Medulla oblongata (tissue), 1 donor: Measurements from ENCODE around the gene CLIC5.
A peak's percentile ranks its signal among the peaks of the same experiment; 100 is the strongest.

Source experiments
- DNase-seq: peaks from one replicate; pipeline ENCODE4 v3.0.0-alpha.2; 2015; ENCODE audit errors: extremely low spot score

Gene CLIC5

GRCh38 chr6:46035242-46035641 lies 19.6 kb upstream of the CLIC5 start:
- DNase-seq = no peak

DNA sequence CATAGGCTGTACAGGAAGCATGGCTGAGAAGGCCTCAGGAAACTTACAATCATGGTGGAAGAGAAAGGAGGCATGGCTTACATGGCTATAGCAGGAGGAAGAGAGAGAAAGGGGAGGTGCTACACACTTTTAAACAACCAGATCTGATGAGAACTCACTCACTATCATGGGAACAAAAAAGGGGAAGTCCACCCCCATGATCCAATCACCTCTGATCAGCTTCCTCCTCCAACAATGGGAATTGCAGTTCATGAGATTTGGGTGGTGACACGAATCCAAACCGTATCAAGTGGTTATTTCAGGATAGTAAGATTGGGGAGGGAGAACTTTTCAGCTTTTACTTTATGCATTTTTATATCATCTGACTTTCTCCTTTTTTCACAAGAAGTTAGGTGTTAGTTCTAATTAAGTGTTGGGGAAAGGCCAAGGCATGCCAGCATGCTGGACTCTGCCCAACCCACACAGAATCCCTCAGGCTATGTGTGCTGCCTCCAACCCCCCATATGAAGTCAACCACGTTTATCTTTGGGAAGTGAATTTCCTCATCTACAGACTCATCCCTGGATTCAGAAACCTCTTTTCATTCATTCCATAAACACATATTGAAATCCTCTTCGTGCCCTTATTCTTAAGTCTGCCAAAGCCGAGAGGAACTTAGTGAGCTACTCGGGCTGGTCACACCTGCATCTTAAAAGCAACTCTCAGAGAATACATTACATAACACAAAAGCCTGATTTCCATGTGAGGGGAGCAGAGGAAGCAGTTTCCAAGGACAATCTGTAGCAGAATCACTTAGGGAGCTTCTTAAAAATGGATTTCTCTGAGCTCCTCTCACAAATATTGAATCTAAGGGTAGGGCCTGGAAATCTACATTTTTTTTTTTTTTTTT lies 16.7 kb upstream of the CLIC5 start:
- no peak for DNase-seq

DNA sequence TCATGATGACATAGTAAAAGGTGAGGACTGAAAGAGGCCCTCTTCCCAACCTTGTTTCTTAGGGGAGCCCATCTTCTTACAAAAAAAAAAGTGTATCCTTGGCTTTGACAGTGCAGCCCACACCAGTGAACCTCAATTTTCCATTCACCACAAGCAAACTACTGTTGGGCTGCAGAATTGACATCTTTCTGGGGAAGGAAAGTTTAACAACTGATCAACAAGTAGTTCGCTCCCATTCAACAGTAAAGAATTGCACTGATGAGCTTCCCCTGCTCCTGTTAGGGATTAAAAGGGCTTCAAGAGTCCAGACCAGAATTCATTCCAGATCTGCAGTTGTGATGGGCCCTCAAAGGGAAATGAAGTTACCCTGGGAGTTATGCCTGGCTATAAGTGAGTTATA lies 13.9 kb upstream of the CLIC5 start:
- DNase-seq = no peak

- DNase-seq = no peak
Measured at GRCh38 chr6:46026307-46026706, 10.6 kb upstream of the CLIC5 start.

DNA sequence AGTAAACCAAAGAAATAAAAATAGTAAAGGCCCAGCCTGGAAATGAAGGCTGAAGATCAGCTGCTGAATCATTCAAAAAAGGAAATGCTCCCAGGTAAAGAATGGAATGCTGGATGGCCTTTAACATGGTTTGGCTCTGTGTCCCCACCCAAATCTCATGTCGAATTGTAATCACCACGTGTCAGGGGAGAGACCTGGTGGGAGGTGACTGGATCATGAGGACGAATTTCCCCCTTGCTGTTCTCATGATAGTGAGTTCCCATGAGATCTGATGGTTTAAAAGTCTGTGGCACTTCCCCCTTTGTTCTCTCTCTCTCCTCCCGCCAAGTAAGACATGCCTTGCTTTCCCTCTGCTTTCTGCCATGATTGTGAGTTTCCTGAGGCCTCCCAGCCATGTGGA lies 9.9 kb upstream of the CLIC5 start:
- no peak for DNase-seq

GRCh38 chr6:46024124-46024769 lies 8.6 kb upstream of the CLIC5 start:
- no peak for DNase-seq

DNA sequence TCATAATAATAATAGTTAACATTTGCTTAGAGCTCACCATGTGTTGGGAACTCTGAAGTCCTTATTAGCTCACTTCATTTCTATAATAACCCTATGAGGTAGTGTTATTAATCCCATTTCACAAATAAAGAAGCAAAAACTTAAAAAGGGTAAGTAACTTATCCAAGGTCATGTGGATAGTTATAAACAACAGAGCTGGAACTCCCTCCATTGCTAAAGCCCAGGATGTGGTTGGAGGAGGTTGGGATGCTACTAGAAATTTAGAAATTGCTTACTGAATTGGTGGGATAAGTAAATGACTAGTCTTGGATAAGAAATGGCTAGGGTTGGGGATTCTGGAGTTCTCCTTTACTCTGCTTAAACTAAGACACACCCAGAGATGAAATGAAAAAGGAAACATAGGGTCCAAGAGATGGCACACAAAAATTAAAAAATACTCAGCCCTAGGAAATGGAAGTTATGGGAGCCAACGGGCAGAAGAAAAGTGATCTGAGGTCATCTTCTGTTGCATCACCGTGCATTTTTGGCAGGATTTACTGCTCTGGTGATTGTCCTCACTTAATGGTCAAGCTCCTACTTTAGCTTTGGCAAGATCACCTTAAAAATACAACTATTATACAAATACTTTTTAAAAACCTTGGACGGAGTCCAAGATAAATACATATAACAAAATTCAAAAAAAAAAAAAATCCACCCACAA lies 7.7 kb upstream of the CLIC5 start:
- DNase-seq = no peak

- no peak for DNase-seq
Measured at GRCh38 chr6:46022106-46022948, 6.7 kb upstream of the CLIC5 start.

GRCh38 chr6:46017726-46018125 lies 2.1 kb upstream of the CLIC5 start:
- no peak for DNase-seq

DNA sequence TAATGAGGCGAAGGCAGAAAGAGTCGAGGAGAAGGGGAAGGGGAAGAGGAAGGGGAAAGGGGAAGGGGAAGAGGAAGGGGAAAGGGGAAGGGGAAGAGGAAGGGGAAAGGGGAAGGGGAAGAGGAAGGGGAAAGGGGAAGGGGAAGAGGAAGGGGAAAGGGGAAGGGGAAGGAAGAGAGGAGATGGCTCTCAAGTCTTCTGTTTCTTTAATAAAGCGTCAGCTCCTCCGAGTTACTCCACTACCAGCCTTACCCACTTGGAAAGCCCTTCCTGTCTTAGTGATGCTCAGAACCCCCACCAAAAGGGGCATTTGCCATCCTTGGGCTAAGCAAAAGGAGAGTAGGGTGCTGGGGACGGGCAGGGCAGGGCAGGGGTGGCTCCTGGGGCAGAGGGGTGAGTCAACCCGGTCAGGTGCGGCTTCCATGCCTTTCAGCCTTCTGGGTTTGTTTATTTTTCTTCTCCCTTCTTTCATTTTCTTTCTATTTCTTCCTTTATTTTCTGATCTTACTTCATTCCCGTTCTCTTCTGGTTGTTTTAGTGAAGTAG lies 476 bp upstream of the CLIC5 start:
- DNase-seq = no peak

GRCh38 chr6:46014511-46015118 lies 1.0 kb downstream of the CLIC5 start:
- DNase-seq = peak; percentile 11

DNA sequence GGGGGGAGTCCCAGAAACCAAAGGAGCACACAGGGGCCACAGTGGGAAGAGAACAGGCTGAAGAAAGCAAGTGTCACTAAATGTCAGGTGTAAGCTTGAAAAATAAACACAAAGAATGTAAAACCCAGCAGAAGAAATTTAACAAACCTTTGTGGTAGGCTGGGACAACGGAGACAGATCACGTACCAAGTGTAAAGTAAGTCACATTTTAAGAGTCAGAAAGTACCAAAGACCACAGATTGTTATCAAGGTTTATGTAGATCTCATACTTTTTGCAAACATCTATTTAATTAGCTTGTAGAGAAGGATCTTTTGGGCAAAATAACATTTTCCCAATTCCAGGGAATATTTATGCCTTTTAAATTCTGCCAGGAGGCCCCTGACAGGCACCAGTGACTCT lies 1.6 kb downstream of the CLIC5 start:
- DNase-seq = no peak

DNA sequence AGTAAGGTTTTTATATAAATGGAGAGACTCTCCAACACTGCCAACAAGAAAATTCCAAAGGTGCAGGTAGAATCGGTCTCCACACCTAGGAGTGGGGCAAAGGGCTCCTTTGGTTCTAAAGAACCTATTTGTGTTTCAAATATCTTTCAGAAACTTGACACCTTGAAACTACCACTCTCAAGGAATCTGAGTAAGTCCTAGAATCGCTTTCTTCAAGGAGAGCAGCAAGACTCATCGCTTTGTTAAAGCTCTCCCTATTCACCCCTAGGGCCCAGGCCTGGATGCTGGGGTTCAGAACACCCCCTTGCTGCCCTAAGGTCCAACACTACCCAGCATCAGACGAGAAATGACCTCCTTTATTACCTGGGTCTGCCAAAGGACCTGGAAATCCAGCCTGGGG lies 2.0 kb downstream of the CLIC5 start:
- DNase-seq = no peak

DNA sequence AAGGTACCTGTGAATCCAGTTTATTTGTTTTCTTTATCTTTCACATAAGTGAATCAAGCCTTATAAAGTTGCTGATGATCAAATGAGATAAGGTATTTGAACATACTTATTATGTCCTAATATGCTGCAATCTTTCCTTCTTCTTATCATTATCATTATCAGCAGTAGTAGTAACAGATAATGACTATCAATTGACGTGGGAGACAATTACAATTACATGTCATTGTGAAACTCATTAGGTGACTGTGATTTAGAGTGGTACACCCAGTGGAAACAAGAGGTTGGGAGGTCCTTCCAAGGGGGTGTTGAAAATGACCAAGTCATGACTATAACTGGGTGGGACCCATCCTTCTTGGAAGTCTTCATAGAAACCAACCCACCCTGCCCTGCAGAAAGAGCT lies 2.8 kb downstream of the CLIC5 start:
- no peak for DNase-seq

DNA sequence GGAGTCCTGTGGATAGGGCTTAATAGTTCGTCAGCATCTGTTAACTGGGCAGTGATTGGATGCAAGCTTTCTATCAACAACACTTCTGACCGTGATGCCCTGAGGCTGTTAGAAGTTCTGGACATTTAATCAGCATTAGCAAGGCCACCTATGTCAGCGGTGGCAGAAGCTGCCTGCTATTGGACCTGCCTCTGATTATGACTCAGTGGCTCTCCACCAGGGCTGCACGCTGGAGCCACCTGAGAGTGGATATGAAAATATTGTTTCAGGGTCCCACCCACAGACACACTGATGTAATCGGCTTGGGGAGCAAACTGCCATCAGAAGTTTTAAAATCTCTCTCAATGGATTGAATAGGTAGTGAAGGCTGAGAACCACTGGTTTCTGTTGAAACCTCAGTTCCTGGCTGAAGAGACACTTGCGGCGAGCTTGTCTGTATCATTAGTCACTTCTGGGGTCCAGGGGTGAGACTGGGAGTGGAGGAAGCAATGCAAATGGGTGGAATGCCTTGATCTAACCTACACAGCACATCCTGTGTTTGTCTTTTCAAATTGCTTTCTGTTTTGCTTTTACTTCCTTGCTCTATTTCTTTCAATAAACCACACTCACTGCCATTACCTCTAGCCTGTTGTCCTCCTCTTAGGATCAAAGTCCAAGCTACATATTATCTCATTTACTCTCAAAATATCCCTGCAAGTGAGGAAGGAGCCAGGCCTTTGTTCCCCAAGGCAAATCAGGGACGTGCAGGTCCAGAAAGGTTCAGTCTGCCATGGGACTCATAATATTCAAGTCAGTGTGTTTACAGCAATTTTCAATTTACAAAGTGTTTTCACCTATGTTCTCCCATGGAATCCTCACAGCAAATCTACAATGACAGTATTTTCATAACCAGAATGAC lies 4.2 kb downstream of the CLIC5 start:
- no peak for DNase-seq

GRCh38 chr6:46010771-46011170 lies 4.9 kb downstream of the CLIC5 start:
- no peak for DNase-seq

GRCh38 chr6:46010270-46010669 lies 5.4 kb downstream of the CLIC5 start:
- DNase-seq = no peak

DNA sequence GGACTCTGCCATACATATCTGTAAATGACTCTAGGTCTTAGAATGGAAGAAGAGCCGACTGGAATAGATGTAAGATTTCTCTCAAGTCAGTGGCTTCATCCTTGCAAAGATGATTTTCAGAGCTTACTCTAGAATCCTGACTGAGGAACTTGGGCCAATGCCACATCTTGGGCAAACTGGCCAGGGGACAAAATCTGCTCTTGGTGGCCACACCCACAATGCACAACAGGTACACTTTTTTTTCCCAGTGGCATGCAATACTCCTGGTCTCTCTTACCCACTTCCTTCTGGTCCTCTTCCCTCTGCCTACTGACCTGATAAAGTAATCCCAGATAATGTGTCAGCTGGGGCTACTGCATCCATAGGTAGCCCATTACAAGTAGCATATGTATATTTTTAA lies 13.4 kb downstream of the CLIC5 start:
- DNase-seq = no peak

GRCh38 chr6:46000905-46001304 lies 14.8 kb downstream of the CLIC5 start:
- DNase-seq = no peak

DNA sequence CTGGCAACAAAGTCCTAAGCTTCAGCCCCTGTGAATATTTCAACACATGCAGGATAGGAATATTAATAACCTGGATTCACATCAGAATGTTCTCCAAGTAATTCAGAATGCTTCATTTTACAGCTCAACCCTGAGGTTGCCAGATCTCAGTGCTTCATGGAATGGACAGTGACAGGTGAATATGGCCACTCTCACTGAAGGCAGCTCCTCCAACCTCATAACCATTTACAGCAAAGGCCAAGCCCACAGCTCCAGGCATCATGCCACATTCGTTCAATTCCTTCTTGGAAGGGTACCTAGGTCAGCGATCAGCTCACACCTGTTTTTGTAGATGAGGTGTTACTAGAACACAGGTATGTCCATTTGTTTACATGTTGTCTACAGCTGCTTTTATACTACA lies 17.1 kb downstream of the CLIC5 start:
- DNase-seq = no peak
